HG02798 (cell line): ENCODE measurements around the gene WDFY4.

Source experiments
- ATAC-seq: cut with Tn5 transposase; IDR thresholded peaks from one replicate; pipeline ENCODE4 v1.9.1; 2021; ENCODE audit warnings: mild to moderate bottlenecking; ENCODE audit not compliant: unreplicated experiment, poor library complexity

Gene WDFY4

DNA sequence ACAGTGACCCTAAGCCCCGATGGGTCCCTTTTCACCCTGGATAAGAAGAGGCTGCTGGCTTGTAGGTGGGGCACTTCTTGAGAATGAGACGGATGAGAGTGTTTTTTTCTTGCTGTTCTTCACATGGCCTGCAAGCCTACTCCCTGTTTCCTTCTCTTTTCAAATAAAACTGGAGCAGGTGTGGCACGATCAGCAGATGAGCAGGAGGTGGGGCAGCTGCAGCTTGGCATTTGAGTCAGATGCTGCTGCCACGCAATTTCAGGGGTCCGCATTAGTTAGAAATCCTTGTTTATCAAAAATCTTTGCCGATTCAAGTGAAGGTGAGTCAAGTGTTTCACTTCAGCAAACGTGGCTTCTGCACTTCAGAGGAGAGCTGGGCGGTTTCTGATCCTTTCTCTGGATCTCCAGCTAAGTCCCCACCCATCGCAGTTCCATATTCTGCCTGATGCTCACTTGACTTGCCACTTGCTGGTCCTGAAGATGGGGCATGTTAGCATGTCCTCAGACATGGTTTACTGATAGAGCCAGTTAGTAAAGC, 20.8 kb downstream of the WDFY4 start:
- no peak for ATAC-seq

DNA sequence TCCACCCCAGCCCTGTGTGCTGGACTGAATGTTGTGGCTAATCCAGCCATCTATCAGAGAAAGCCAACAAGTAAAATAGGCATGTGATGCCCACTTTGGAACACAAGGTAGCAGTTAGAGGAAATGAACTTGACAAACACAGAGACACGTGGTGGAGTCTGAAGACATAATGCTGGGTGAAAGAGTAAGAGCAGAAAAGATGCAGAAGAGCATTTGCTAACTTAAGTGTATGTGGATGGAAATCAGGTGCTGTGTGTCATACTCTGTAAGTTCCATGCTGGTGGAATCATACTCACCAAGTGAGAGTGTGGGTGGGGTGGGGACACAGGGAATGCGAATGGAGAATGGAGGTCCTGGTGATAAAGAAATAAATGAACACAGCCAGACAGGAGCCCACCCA, 22.8 kb downstream of the WDFY4 start:
- ATAC-seq, result no peak

- ATAC-seq, result no peak
These were observed 23.5 kb downstream of the WDFY4 start for GRCh38 chr10:48708144-48708543.

- no peak for ATAC-seq
These were observed 26.1 kb downstream of the WDFY4 start for GRCh38 chr10:48710647-48711275.

- no peak for ATAC-seq
These were observed 27.2 kb downstream of the WDFY4 start for GRCh38 chr10:48711830-48712229.

GRCh38 chr10:48714088-48714487, 29.4 kb downstream of the WDFY4 start:
- no peak for ATAC-seq

- no peak for ATAC-seq
These were observed 31.7 kb downstream of the WDFY4 start for GRCh38 chr10:48716416-48716815.

DNA sequence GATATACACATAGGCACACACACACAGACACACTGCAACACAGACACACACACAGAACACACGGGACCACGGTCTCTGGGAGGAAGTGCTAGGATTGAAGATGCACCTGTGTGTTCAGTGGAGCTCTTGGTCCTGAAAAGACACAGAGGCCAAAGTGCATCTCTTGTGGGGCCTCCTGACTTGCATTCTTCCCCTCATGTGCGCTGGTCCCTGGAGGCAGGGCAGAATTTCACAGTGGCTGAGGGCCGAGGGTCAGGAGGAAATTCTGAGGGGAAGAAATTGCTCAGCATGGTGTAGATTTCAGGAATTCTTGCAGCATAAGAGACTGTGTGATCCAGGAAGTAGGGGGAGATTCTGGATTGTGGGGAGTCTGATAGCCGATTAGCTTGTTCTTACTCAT, 35.9 kb downstream of the WDFY4 start:
- no peak for ATAC-seq

- no peak for ATAC-seq
These were observed 37.8 kb downstream of the WDFY4 start for GRCh38 chr10:48722153-48723145.

- ATAC-seq, result no peak
These were observed 39.5 kb downstream of the WDFY4 start for GRCh38 chr10:48724127-48724526.

DNA sequence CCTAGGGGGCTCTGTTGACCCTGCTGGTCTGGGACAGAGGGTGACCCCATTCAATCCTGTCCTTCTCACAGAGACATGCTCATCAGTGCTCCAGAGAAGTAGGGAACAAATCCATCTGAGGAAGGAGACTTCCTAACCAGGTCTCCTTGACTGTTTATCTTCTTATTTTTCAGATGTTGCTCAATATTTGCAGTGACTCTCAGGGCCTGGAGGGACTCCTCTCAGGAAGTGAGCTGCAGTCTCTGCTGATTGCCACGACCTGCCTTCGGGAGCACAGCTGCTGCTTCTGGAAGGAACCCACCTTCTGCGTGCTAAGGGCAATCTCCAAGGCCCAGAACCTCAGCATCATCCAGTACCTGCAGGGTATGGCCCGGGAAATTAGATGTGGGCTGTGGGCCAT, 41.0 kb downstream of the WDFY4 start:
- no peak for ATAC-seq

- no peak for ATAC-seq
These were observed 43.2 kb downstream of the WDFY4 start for GRCh38 chr10:48727866-48728265.

GRCh38 chr10:48729222-48729621, 44.5 kb downstream of the WDFY4 start:
- ATAC-seq, result no peak

DNA sequence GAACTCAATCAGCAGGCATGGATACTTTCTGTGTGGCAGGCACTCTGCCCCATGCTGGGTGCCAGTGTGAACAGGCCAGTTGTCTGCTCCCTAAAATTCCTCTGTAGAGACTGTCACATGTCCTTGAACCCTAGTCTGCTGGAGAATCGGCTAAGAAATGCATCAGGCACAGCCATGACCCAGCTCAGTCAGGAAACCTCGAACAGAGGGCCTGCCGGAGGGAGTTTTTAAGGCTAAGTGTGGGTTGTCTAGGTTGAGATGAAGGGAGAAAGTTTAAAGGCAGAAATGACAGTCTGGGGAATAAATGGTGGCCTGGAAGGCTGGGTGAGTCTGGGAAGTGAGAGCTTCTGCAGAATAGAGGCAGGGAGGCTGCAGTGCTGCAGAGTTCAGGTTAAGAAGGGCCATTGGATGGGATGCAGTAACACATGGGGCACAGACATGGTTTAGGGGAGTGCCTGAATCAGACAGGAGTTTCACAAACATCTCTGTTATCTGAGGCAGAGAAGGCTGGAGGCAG, 45.3 kb downstream of the WDFY4 start:
- no peak for ATAC-seq

- ATAC-seq, result no peak
These were observed 46.5 kb downstream of the WDFY4 start for GRCh38 chr10:48731141-48731540.

DNA sequence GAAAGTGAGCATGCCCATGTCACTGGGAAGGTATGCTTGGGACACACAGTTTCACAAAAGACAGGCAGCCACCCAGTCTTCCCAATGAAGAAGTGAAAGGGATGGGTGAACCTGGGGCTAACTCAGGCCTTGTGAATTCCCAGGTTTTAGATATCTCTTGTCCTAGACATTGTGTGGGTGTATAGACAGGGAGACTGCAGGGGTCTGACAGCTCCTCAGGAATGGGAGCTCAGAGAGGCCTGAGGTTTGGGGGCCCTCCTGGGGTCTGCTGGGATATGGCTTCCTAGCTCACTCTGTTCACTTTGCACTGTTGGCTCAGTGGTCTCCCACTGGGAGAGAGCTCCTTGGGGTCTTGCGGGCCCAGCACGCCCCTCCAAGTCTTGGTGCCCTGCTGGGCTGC, 47.0 kb downstream of the WDFY4 start:
- ATAC-seq, result no peak

GRCh38 chr10:48733329-48733728, 48.7 kb downstream of the WDFY4 start:
- no peak for ATAC-seq

DNA sequence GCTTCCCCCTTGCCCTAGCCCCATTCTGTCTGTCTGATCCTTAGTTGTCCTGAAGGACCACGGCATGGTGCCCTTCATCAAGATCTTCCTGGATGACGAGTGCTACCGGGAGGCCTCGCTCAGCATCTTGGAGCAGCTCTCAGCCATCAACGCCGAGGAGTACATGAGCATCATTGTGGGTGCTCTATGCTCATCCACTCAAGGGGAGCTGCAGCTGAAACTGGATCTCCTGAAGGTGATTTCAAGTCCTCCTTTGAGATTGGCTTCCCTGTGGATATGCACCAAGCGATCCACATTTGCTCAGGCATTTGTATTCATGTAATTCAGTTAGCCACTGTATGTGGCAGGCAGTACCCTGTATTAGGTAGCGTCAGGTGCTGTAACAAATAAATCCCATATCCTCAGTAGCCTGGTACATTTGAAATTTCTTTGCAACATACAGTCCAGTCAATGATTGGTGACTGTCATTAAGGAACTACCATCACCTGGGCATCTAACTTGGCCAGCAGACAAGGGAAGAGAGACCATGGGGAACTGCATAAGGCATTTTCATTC, 51.2 kb downstream of the WDFY4 start:
- no peak for ATAC-seq

DNA sequence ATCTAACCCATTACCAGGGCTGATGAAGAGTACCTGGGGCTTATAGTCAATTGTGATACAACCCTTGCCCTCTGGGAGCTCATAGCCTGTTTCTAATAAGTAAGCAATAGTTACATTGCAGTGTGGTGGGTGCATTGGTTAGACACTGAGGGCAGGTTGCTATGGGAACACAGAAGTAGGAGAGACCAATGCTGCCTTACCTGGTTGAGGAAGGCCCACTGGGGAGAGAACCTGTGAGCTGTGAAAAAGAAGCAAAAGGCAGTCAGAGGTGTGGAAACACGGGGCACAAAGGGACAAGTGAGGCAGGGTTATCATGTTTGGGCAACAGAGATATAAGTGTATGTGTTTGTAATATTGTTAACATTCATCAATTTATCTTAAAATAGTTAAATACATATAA, 51.9 kb downstream of the WDFY4 start:
- ATAC-seq, result no peak

DNA sequence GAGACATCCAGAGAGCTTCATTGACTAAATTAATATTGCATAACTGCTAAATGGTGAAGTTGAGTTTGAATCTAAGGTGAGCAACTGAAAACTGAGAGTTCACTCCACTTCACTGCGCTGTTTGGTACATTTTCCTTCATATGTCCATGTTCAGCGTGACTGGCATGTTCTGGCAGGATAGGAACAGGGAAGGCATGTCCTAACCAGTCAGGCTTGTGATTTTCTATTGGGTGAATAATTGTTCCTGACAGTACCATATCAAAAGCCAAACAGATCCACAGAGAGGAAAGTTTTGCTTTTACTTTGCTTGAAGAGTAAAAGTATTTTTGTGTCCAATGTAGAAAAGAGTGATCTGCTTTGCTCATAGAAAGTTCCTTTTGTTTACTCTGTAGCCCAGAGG, 53.2 kb downstream of the WDFY4 start:
- no peak for ATAC-seq

- no peak for ATAC-seq
These were observed 54.5 kb downstream of the WDFY4 start for GRCh38 chr10:48739170-48739569.
